SU-DHL-6 (cell line): Measurements from ENCODE around the gene ISLR.

ENCODE experiments used
- H2AFZ ChIP-seq: fragments of 200-600 bp; sonication (generic); 2 replicates; pipeline ENCODE4 v1.6.1; 2014; ENCODE audit warnings: low read depth, mild to moderate bottlenecking, moderate library complexity, mixed read lengths, antibody characterized with exemption, low read length; ENCODE audit not compliant: severe bottlenecking
- H3F3A ChIP-seq: fragments of 200-600 bp; shearing (Covaris generic); 2 replicates; pipeline ENCODE4 v1.6.0; 2016; ENCODE audit warnings: antibody characterized with exemption, mild to moderate bottlenecking; ENCODE audit not compliant: insufficient read depth
- H3K27ac ChIP-seq: fragments of 200-600 bp; sonication (generic); 2 replicates; pipeline ENCODE4 v1.5.1; 2016; ENCODE audit warnings: low read depth, mild to moderate bottlenecking, low read length, moderate library complexity, mixed read lengths
- H3K27me3 ChIP-seq: fragments of 200-600 bp; sonication (generic), shearing (Covaris generic); 2 replicates; pipeline ENCODE4 v1.6.0; 2014; ENCODE audit warnings: mild to moderate bottlenecking, low read length
- H3K36me3 ChIP-seq: fragments of 200-600 bp; sonication (generic); 2 replicates; pipeline ENCODE4 v1.6.1; 2014; ENCODE audit warnings: mild to moderate bottlenecking, low read length, mixed read lengths
- H3K4me2 ChIP-seq: fragments of 300-600, 200-600 bp; shearing (Covaris generic), sonication (generic); 2 replicates; pipeline ENCODE4 v1.6.0; 2014; ENCODE audit warnings: low read length, low read depth, mild to moderate bottlenecking; ENCODE audit not compliant: poor library complexity, severe bottlenecking
- H3K4me3 ChIP-seq: fragments of 200-600 bp; sonication (generic); 2 replicates; pipeline ENCODE4 v1.5.1; 2014; ENCODE audit warnings: antibody characterized with exemption, low read length, mild to moderate bottlenecking, mixed read lengths; ENCODE audit not compliant: insufficient read depth, poor library complexity, severe bottlenecking
- H3K79me2 ChIP-seq: fragments of 200-600 bp; sonication (generic); 2 replicates; pipeline ENCODE4 v1.6.1; 2014; ENCODE audit warnings: mild to moderate bottlenecking, low read length, moderate library complexity; ENCODE audit not compliant: insufficient read depth
- H3K9ac ChIP-seq: fragments of 200-600 bp; sonication (generic); 2 replicates; pipeline ENCODE4 v1.7.0; 2014; ENCODE audit warnings: mild to moderate bottlenecking, low read length
- H3K9me2 ChIP-seq: fragments of 200-600 bp; sonication (generic); replicated peaks from 2 replicates; pipeline ENCODE4 v1.6.1; 2014; ENCODE audit warnings: low read length; ENCODE audit not compliant: insufficient read depth
- H3K9me3 ChIP-seq: fragments of 200-600 bp; sonication (generic); 2 replicates; pipeline ENCODE4 v1.6.1; 2014; ENCODE audit warnings: low read length, mixed read lengths; ENCODE audit not compliant: insufficient read depth
- H4K20me1 ChIP-seq: fragments of 200-600 bp; sonication (generic); 2 replicates; pipeline ENCODE4 v1.6.1; 2014; ENCODE audit warnings: low read depth, mild to moderate bottlenecking, antibody characterized with exemption, low read length, moderate library complexity, mixed read lengths
- EZH2phosphoT487 ChIP-seq: fragments of 200-600 bp; sonication (generic), shearing (Covaris generic); conservative IDR thresholded peaks from 2 replicates; pipeline ENCODE4 v1.6.1; 2018; ENCODE audit warnings: mild to moderate bottlenecking, antibody characterized with exemption, low read length, moderate library complexity, mixed read lengths
- TF ChIP-seq, protein P1 (sequence below): fragments of 200-600 bp; sonication (generic); IDR thresholded peaks from one replicate; pipeline ENCODE4 v1.5.1; 2017; ENCODE audit warnings: antibody characterized with exemption, mild to moderate bottlenecking, low read length, moderate library complexity; ENCODE audit not compliant: insufficient read depth, poor library complexity, severe bottlenecking

ISLR gene

DNA sequence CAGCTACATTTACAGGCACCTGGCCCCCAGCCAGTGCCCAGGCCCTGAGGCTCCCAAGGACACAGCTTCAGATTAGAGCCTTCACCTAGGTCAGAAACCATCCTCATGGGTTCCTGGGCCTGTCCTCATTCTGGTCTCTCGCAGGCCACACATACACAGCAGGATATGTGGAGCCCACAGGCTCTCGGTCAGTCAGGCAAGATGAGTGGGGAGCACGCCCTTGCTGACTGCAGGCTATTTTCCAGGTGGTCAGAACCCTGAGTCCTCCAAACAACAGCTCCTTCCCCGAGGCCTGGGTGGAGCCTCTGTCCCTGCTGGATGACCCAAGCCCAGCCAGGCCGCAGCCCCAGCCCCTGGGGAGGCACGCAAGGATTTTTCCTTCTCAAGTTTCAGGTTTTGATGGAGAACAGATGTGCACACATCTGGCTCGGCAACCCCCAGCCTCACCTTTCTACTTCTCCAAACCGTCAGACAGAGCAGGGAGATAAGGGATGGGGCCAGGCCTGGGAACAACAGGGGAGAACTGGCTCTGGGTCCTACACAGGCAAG is 27.4 kb downstream of the ISLR start:
- Histone ChIP-seq H3K27me3 (no peaks in the 10 kb centered on the region; the same call in 1 of the 2 replicates), H4K20me1 (no peaks in the 10 kb centered on the region), H3K9me2 (no peaks in the 10 kb centered on the region), H3K4me2 (no peak overlapping the region), H3K79me2 (no peaks in the 10 kb centered on the region), H3K9ac (no peak overlapping the region), H3K9me3 (no peaks in the 10 kb centered on the region), H3F3A (no peaks in the 10 kb centered on the region), H3K4me3 (no peak overlapping the region), H3K27ac (no peak overlapping the region), H3K36me3 (no peaks in the 10 kb centered on the region), H2AFZ (no peak overlapping the region)
- TF ChIP-seq, protein P1, sequence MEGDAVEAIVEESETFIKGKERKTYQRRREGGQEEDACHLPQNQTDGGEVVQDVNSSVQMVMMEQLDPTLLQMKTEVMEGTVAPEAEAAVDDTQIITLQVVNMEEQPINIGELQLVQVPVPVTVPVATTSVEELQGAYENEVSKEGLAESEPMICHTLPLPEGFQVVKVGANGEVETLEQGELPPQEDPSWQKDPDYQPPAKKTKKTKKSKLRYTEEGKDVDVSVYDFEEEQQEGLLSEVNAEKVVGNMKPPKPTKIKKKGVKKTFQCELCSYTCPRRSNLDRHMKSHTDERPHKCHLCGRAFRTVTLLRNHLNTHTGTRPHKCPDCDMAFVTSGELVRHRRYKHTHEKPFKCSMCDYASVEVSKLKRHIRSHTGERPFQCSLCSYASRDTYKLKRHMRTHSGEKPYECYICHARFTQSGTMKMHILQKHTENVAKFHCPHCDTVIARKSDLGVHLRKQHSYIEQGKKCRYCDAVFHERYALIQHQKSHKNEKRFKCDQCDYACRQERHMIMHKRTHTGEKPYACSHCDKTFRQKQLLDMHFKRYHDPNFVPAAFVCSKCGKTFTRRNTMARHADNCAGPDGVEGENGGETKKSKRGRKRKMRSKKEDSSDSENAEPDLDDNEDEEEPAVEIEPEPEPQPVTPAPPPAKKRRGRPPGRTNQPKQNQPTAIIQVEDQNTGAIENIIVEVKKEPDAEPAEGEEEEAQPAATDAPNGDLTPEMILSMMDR = no peak
- TF ChIP-seq EZH2phosphoT487 = no peak

- Histone ChIP-seq H2AFZ (no peak overlapping the region), H3K9me3 (no peaks in the 10 kb centered on the region), H3K36me3 (no peaks in the 10 kb centered on the region), H3K79me2 (no peaks in the 10 kb centered on the region), H3K27ac (no peak overlapping the region), H3K4me3 (no peak overlapping the region), H4K20me1 (no peaks in the 10 kb centered on the region), H3K9me2 (no peaks in the 10 kb centered on the region), H3K9ac (no peak overlapping the region), H3K4me2 (no peak overlapping the region), H3F3A (no peaks in the 10 kb centered on the region), H3K27me3 (no peaks in the 10 kb centered on the region; the same call in 1 of the 2 replicates)
- TF ChIP-seq EZH2phosphoT487 = no peak
- TF ChIP-seq, protein P1 = no peak
These were observed 28.4 kb downstream of the ISLR start for GRCh38 chr15:74201710-74202420.

- no peak within 1 kb of the TSS for H3K4me3 ChIP-seq
- no peaks in the 10 kb centered on the region for H3K79me2 ChIP-seq
- no peaks in the 10 kb centered on the region for H3K36me3 ChIP-seq
- H2AFZ ChIP-seq = no peak within 1 kb of the TSS
- H3K9me2 ChIP-seq = no peaks in the 10 kb centered on the region
- H3K27ac ChIP-seq = no peak within 1 kb of the TSS
- no peaks in the 10 kb centered on the region for H3F3A ChIP-seq
- no peak within 1 kb of the TSS for H3K9ac ChIP-seq
- no peaks in the 10 kb centered on the region; the same call in 1 of the 2 replicates for H3K27me3 ChIP-seq
- H3K9me3 ChIP-seq = no peaks in the 10 kb centered on the region
- no peak within 1 kb of the TSS for H3K4me2 ChIP-seq
- TF ChIP-seq, protein P1 = no peak
- TF ChIP-seq EZH2phosphoT487 = no peak
- H4K20me1 ChIP-seq = no peaks in the 10 kb centered on the region
These were observed 29.2 kb downstream of the ISLR start, which contains the start of gene STRA6 for GRCh38 chr15:74202452-74203401. TSS of gene STRA6 (minus strand) at chr15:74202787. CDS start at chr15:74202267, 520 bp downstream.
